OCI-M1 (cell line): ENCODE measurements around the gene CHST8.
A peak's percentile ranks its signal among the peaks of the same experiment; 100 is the strongest.
"Not testable (repeated sequence)": the region's sequence is repeated elsewhere in the genome, so short reads cannot be mapped to it uniquely, and the experiment has no call there.

ENCODE experiments used
- DNase-seq: peaks from one replicate; lab custom pipeline; 2025; lab: John Stamatoyannopoulos, UW

Gene CHST8

DNA sequence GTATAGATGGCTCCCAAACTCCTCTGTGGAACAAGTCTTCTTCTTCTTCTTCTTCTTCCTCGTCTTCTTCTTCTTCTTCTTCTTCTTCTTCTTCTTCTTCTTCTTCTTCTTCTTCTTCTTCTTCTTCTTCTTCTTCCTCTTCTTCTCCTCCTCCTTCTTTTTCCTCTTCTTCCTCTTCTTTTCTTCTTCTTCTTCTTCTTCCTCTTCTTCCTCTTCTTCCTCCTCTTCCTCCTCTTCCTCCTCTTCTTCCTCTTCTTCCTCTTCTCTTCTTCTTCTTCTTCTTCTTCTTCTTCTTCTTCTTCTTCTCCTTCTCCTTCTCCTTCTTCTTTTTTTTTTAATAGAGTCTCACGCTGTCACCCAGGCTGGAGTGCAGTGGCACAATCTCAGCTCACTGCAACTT lies 3.4 kb upstream of the CHST8 start:
- DNase-seq = not testable (repeated sequence)

DNA sequence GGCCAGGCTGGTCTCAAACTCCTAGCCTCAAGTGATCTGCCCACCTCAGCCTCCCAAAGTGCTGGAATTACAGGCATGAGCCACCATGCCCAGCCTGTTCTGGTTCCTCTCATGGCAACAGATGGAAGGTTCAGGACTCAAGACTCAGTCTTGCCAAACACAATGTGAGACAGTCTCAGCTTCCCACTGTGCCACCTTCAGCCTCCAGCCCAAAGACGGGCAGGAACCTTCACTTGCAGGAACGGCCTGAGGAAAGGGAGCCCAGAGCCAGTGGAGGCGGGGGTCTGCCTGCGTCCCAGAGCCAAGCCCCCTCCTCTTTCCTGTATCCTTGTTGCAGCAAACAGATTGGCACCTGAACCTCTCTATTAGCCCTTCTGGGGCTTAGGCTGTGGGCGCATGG lies 2.9 kb upstream of the CHST8 start:
- no peak for DNase-seq

DNA sequence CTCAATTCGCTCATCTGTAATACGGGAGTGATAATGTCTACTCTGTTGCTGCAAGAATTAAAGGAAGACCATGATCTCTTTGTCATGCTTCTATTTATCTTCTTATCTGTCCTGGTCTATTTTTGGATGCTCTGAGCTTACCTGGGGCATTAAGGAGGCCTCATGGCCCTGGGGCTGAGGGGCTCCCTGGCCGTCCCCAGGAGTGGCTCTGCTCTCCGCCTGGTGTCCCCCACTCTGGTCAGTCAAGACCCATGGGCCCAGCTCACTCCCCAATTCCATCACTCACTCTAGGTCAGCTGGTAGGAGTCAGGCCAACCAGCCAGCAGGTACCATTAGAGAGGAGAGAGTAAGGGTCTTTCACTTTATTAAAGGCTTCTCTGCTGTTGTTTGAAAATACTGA lies 1.1 kb upstream of the CHST8 start:
- no peak for DNase-seq

DNA sequence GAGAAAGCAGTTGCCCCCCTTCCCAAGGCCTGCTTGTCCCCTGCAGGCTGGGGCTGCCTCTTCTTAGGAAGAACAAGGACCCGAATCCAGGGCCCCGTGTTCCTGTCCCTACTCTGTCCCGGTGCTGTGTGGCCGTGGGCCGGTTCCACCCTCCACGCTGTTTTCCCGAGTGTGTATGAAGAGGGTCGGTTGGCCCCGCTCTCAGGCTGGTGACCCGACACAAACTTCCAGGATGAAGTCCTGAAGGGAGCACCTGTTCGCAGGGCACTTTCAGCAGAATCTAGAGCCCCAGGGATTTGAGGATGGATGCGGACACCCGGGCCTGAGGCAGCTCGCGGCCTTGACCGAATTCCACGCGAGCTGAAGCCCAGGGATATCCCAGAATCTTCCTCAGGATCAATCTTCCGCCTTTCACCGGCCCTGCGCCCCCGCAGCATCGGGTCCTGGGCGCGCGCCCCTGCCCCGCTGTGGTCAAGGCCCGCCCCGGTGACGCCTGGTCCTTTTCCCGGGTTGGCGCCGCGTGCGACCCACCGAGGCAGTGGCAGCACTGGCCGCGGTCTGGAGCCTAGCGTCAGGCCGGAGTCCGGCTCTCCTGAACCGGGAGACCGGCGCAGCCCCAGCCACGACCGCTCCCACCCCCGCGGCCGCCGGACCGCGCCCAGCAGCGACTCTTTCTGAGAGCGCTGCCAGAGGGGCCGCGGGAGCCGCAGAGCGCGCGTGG lies 528 bp upstream of the CHST8 start:
- no peak for DNase-seq

DNA sequence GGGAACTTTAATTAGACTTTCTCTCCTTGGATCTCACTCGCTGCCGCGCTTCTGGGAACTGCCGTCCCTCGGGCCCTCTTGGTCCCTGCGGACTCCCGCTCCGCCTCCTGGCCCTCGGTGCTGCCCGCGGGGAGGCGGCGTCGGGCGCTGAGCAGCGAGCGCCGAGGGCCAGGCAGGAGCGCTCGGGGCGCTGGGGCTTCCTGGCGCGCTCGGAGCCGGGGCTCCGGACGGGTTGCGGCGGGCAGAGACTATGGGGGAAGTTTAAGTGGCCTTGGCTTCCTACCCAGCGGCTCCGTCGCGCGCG lies 704 bp downstream of the CHST8 start:
- DNase-seq = no peak

DNA sequence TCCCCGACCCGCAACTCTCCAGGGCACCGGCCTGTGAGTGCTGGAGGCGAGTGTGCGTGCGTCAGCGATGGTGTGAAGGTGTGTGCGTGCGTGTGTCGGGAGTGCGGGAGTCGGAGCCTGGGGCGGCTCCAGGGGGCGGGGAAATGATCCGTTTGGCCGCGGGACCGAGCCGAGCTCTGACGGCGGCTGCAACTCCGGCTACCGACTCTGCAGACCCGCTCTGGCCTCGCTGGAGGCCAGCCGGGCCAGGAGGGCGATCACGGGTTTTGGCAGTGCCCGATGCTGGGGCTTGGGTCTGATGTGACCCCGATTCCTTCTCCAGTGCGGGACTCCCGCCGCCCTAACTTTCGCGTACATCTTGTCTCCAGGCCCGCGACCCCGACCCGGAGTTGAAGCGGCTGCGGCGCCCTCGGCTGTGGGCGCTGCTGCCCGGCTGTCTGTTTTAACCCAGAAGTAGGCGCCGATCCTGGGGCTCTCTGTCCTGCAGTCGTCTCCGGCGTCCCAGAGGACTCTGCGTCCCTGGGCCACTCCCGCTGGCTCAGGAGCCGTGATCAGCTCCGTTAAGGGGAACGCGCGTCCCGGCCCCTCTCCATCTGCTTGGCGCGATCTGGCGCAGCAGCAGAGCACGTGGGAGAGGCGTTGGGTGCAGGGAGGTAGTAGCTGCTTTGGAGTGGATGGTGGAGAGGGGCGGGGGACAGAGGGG lies 1.2 kb downstream of the CHST8 start:
- DNase-seq = no peak

DNA sequence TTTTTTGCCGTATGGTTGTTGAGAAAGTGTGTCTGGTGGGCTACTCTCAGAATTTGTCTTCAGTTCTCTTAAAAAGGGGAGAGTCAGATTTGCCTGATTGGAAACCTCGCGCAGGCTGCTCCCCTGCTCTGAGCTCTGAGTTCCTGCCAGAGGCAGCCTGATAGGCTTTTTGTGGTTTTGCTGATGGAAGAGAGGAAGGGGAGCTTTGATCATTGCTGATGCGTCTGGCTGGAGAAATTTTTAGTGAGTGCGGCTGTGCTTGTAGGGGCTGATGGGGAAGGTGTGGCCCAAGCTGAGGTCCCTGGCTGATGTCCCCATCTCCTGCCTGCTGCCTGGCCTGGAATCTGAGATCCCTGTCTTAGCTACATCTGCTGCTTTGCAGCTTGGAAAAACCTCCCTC lies 2.8 kb downstream of the CHST8 start:
- DNase-seq = no peak

DNA sequence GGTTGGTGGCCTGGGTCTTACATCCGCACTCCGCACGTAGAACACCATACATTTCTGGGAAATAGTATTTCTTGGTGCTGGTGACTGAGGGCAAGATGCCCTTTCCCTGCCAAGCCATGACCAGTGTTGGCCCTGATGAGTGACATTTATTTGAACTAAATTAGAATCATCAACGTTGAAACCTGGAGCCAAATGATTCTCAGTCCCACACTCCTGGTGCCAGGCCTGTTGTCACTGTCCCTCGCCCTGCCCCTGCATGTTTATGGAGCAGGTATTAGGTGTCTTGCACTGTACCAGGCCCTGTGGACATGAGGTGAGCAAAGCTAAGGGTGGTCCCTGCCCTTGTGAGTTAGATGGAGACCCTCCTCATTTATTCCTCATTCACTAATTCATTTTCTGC lies 5.8 kb downstream of the CHST8 start:
- DNase-seq = no peak

DNA sequence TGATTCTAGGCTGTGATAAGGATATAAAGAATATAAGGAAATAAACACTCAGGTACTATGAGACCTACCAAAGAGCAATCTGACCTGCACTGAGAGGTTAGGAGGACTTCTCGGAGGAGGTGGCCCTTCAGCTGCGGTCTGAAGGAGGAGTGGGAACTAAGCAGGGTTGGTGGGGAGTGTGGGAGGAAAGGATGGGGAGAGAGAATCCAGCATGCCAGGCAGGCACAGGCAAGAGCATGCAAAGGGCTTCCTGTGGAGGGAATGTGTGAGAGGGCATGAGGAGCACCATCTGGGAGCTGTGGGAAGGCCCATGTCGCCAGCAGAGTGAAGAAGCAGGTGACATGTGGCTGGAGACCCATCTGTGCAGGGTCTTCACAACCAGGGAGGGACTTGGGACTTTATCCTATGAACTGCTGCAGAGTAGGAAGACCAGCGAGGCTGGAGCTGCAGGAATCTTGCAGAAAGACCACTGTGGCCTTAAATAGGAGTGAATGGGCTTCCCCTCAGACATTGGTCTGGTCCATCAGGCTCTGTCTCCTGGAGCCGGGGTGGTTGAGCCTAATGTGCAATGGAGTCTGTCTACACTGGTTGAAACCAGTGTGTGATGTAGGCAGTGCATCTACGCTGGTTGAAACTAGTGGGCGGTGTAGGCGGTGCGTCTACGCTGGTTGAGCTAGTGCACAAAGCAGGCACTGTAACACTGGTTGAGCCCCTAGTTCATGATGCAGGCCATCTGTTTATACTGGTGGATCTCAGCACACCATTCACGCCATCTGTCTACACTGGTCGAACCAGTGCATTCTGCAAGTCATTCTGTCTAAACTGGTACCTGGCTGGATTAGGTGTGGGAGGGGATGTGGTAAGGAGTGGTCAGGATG lies 6.4 kb downstream of the CHST8 start:
- no peak for DNase-seq

DNA sequence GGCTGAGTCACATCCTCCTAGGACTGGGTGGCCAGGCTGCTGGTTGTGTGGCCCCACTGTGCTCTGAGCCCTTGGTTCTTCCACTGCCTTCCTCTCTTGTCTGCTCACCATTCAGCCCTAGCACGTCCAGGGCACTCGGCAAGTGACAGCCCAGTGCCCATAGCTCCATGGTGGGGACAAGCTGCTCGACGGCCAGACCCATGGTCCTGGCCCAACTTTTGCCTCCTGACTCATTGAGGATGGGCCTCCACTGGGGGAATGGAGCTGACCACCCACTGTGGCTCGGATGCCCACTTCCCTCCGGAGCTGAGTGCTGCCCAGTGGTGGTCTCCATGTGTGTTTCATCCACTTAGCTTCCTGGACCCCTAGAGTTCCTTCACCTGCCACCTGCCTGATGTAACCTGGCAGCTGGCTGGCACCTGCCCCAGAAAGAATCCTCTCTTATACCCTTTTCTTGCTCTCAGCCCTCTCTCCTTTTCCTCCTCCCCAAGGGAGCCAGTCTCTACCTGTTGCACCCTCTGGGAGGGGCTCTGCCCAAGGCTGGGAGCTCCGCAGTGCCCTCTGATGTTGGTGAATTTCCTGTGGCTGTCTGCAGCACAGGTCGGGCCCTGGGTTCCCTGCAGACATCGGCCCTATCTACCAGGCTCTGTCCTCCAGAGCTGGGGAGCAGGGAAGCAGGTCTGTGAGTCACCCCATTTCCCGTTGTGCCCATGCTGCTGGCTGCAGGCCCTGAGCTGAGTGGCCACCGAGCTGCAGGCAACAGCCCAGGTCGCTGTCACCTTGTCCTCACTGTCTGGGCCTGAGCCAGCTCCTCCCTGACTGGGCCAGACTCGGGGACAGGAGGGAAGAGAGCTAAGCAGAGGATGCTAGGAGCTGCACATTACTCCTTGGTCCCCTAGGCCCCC lies 7.4 kb downstream of the CHST8 start:
- no peak for DNase-seq

DNA sequence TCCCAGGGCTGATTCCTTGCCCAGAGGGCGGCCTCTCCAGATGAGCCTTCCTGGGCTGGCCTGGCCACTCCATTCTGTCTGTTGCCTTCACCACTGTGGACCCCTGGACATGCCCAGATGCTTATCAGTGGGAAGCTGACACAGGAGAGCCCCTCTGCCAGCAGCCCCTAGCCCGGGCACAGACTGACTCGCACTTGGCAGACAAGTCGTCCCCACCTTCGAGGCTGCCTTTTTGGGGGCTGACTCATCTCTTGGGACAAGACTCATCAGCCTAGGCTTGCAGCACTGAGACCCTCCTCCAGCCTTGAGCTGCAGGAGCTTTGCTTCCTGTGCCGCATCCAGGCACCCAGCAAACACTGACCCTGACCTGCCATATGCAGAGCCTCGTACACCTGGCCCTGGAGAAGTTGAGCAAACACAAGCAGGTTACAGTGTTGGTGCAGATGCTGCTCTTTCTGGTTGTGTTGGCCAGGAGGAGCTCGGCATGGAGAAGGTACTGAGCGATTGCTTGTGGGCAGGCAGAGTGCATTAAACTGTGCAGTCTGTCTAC lies 8.1 kb downstream of the CHST8 start:
- no peak for DNase-seq

DNA sequence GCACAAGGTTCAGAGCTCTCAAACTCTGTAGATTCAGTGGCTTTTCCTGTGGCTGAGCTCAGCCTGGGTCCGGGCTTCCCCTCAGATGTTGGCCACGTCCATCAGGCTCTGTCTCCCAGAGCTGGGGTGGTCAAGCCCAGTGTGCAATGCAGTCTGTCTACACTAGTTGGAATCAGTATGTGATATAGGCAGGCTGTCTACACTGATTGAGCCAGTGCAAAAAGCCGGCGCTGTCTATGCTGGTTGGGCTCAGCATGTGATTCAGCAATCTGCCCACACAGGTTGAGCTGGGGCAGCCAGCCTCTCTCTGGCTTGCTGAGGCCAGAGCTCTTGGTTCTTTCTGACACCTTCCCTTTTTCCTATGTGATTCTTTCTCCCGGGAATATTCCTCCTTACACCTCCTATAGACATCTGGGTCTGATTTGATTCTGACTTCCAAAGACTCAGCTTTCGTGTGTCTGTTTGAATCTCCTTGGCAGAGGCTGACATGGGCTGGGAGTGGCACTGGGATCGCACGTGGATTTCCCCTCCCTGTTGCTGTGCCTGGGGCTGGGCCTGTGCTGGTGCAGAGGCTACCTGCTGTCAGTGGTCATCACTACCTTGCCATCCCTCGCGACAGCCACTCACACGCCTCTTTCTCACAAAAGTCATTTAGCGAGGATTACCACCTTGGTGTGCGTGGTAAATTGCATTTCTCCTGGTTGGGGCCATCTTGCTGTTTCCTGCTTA lies 9.3 kb downstream of the CHST8 start:
- DNase-seq = peak; percentile 6

DNA sequence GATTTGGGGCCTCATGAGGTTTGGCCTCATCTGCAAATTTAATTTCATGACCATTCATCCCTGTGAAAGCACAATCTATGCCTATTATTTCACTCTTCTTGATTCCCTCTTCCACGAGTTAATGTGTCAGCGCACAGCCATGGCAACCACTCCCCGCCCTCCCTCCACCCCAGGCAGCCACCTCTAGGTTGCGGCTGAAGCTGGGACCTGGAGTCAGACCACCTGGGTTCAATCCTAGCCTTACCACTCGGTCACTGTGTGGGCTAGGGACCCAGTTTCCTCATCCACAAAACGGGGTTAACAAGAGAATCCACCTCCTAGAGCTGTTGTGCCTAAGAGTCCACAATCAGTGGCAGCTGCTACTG lies 9.8 kb downstream of the CHST8 start:
- no peak for DNase-seq

DNA sequence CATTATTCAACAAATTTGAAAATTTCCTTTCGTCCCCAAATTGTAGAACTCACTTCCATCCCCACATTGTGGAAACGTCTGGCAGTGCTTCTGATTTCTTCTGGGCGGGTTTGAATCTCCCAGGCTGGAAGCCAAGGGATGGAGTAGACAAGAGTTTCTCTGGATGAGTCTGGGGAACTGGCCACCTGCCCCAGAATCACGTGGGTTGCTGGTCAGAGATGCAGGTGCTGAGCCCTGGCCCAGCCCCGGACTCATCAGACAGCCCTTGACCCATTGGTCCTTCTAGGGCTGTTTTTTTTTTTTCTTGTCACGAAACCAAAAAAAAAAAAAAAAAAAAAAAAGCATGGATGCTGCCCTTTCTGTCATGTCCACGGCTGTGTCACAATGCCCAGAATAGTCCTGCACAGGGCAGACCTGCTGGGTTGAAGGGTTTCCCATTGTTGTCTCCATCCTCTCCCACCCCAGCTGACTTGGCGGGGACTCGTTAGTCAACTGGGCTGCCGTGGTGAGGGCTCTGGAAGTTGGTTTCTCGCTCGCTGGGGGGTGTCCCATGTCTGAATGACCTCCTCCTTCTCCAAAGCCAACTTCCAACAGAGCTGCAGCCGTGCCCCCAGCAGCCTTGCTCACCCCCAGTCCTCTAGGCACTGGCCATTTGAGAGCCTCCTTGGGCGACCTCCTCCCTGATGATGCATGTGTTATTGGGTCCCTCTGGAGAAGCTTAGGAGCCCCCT lies 12.8 kb downstream of the CHST8 start:
- no peak for DNase-seq

DNA sequence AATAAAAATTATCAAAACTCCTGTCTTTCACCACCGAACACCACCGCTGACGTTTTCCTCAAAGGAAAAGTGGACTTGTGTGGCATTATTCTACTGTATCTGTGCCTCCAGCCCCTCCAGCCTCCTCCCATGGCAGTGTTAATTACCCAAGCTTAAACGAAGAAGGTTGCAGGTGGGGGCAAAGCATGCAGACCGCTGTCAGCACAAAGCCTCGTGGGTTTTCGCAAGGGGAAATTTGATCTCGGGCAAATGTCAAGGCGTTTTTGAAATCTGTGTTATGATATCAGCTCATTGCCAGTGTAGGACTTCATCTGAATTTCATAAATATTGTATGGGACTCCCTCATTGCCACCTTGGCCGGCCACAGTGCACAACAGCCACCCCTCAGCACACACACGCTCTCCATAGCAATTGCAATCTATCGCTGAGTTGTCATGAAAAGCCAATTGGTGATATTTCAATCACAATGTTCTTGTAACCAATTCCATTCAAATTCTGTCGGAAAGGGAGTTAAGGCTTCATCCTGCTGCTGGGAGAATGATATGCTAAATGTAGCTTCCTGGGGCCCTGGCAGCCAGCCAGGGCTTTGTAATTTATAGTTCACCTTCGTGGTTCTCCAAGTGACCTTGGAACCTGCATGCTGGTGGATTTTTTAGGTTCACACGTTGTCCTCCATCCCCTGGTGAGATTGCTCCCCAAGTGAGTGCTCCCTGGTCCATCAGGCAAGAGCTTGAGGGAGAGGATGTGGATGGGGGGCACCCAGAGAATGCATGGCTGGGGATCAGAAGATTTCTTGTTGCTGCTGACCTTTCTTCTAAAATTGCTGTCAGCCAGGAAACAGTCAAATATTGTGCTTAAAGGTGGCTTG lies 16.6 kb downstream of the CHST8 start:
- no peak for DNase-seq

DNA sequence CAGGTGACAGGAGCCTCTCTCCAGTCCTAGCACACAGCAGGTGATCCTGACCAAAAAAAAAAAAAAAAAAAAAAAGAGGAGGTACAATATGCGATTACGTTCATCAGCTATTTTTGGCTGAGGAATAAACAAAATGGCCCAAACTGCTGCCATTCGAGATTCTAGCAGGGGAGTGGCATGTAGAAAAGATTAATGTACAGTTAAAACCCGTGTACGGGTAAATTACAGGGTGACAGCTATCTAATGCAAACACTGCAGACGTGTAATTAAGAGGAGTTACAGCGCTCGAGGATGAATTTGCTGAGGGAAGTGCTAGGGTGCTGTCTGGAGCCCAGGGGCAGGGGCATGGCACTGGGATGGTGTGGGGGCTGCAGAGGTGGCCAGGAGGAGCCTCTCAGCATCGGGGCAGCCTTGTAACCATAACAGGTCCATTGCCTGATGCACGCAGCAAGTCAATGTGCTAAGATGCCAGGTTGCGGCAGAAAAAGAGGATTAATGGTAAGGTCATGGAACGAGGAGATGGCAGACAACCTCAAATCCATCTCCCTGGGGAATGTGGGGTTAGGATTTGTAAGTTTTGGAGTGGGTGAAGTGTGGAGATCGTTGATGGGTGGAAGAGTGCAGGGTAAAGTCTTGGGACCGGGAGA lies 17.4 kb downstream of the CHST8 start:
- DNase-seq = no peak

DNA sequence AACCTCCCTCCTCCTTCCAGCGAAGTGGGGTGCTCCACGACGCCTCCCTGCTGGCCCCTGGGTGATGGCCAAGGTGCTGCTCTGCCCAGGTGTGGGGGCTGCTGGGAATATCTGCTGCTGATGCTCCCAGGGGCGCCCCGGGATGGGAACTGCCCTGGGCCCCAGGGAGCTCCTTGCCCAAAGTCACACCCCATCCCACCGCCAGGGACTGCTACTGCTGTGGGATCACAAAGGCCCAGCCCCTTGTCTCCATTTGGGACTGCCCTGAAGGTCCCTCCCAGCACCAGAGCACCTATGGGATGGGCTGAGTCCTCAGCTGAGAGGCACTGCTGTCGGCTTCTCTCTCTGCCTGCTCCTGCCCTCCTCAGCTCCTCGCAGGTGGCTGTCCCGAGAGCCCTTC lies 19.0 kb downstream of the CHST8 start:
- no peak for DNase-seq

DNA sequence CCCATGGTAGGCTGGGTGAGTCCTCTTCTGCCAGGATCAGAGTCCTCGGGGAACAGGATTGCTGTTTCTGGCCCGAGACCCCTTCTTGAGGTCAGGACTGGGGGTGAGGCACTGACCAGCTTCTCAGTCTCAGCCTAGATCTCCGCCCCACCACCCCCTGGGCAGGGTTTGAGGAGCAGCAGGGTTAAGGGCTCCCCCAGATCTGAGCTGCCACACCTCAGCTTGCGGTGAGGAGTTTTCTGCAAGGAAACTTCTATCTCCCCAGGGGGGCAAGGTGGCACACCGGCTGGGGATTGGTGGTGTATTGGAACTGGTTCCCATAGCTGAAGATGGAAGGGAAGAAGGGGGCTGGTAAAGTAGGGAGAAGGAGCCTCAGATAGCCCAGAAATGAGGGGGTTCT lies 19.5 kb downstream of the CHST8 start:
- no peak for DNase-seq

DNA sequence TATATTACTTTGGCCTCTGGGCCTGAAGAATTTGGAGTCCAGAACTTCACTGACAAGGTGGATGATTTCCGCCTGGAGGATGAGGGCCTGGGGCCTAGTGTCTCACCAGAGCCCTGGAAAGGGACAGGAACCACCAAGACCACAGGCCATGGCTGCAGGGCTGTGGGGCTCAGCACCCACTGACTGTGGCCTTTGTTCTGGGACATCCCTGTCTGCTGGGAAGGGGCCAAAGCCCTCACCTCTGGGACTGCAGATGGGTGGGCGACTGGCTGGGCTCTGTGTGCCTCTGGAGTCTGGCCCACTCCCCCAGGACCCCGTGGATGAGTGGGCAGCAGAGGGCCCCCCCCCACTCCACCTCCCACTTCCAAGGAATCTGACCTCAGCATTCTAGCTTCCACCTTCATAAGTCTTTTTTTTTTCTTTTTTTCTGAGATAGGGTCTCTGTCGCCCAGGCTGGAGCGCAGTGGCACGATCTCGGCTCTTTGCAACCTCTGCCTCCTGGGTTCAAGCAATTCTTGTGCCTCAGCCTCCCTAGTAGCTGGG lies 20.3 kb downstream of the CHST8 start:
- no peak for DNase-seq
